HepG2 (cell line): ENCODE measurements around the gene ATP2B3. TPM values are rescaled to one million over a fixed set of nuclear protein-coding genes. Genes with fewer than 3 reads are reported as not detected.

Experiments
- AGO2 ChIP-seq: fragments of 200-400 bp; formaldehyde crosslinking; optimal IDR thresholded peaks from 2 replicates; pipeline ENCODE3; 2017; ENCODE audit warnings: mild to moderate bottlenecking, low read depth, low read length, moderate library complexity
- ARHGAP35 ChIP-seq: sonication (generic); formaldehyde crosslinking; IDR thresholded peaks from 2 replicates; pipeline ENCODE4 v1.9.0; 2022; ENCODE audit warnings: mild to moderate bottlenecking, inconsistent platforms, moderate library complexity, missing genetic modification reagents, borderline replicate concordance
- FOXC1 ChIP-seq: sonication (generic); formaldehyde crosslinking; IDR thresholded peaks from 2 replicates; pipeline ENCODE4 v1.8.0; 2022; ENCODE audit warnings: mild to moderate bottlenecking, missing genetic modification reagents, borderline replicate concordance
- FOXP1 ChIP-seq, 2 experiments: fragments of 450-650 bp in 1 of 2; IDR thresholded peaks; 2 replicates each; pipeline ENCODE4 v1.6.1; 2017 to 2018; ENCODE audit warnings: antibody characterized with exemption in 1 of 2
- GABPA ChIP-seq, 2 experiments: IDR thresholded peaks; 2 replicates each; pipeline ENCODE4 v1.6.1; 2011 to 2016; ENCODE audit warnings: low read depth in 2 of 2, low read length in 1 of 2, missing biosample characterization in 1 of 2, missing genetic modification characterization in 1 of 2
- GATAD2A ChIP-seq: IDR thresholded peaks from 2 replicates; pipeline ENCODE4 v1.6.1; 2016
- HNRNPLL ChIP-seq: fragments of 200-400 bp; formaldehyde crosslinking; IDR thresholded peaks from 2 replicates; pipeline ENCODE4 v1.6.1; 2017; ENCODE audit warnings: mild to moderate bottlenecking, low read depth, low read length; ENCODE audit not compliant: poor library complexity, severe bottlenecking
- MIER3 ChIP-seq: IDR thresholded peaks from 2 replicates; pipeline ENCODE4 v1.6.1; 2016; ENCODE audit warnings: missing compliant biosample characterization, borderline replicate concordance
- POLR2A ChIP-seq, 2 experiments: IDR thresholded peaks; 2 replicates each; pipeline ENCODE4 v1.6.1; 2011; ENCODE audit warnings: low read depth in 2 of 2, low read length in 2 of 2, mild to moderate bottlenecking in 1 of 2, moderate library complexity in 1 of 2; ENCODE audit not compliant: insufficient read depth in 1 of 2
- RFXANK ChIP-seq: IDR thresholded peaks from 2 replicates; pipeline ENCODE4 v1.6.1; 2016
- SP5 ChIP-seq: IDR thresholded peaks from 2 replicates; pipeline ENCODE4 v1.6.1; 2016; ENCODE audit warnings: low read depth, borderline replicate concordance
- TBL1XR1 ChIP-seq: fragments of 150-350 bp; IDR thresholded peaks from 2 replicates; pipeline ENCODE4 v1.6.1; 2014; ENCODE audit warnings: borderline replicate concordance, low read length; ENCODE audit not compliant: partially characterized antibody
- TBP ChIP-seq: sonication (generic); formaldehyde crosslinking; IDR thresholded peaks from 2 replicates; pipeline ENCODE4 v1.5.0; 2020; ENCODE audit warnings: missing genetic modification reagents
- ZBTB1 ChIP-seq: sonication (generic); formaldehyde crosslinking; IDR thresholded peaks from 2 replicates; pipeline ENCODE4 v1.4.0; 2020; ENCODE audit warnings: missing genetic modification reagents, borderline replicate concordance
- ZFP62 ChIP-seq: sonication (generic); formaldehyde crosslinking; IDR thresholded peaks from 2 replicates; pipeline ENCODE4 v1.4.0; 2020; ENCODE audit warnings: missing genetic modification reagents
- ZNF20 ChIP-seq: sonication (generic); formaldehyde crosslinking; IDR thresholded peaks from 2 replicates; pipeline ENCODE4 v1.4.0; 2020; ENCODE audit warnings: mild to moderate bottlenecking, moderate library complexity, missing genetic modification reagents
- ZNF282 ChIP-seq: fragments of 450-650 bp; IDR thresholded peaks from 2 replicates; pipeline ENCODE4 v1.6.1; 2018; ENCODE audit not compliant: partially characterized antibody
- ZNF317 ChIP-seq: sonication (generic); formaldehyde crosslinking; IDR thresholded peaks from 2 replicates; pipeline ENCODE4 v1.5.0; 2020; ENCODE audit warnings: mild to moderate bottlenecking, missing genetic modification reagents
- ZNF557 ChIP-seq: sonication (generic); formaldehyde crosslinking; IDR thresholded peaks from 2 replicates; pipeline ENCODE4 v1.4.0; 2020; ENCODE audit warnings: missing genetic modification reagents
- ZNF577 ChIP-seq: sonication (generic); formaldehyde crosslinking; IDR thresholded peaks from 2 replicates; pipeline ENCODE4 v1.4.0; 2020; ENCODE audit warnings: mild to moderate bottlenecking, low read depth, missing genetic modification reagents, borderline replicate concordance
- ZNF660 ChIP-seq: sonication (generic); formaldehyde crosslinking; IDR thresholded peaks from 2 replicates; pipeline ENCODE4 v1.5.1; 2020; ENCODE audit warnings: mild to moderate bottlenecking, low read depth, missing genetic modification reagents, borderline replicate concordance
- ZNF841 ChIP-seq: sonication (generic); formaldehyde crosslinking; IDR thresholded peaks from 2 replicates; pipeline ENCODE4 v1.8.1; 2023; ENCODE audit warnings: missing genetic modification reagents, borderline replicate concordance
- ZSCAN12 ChIP-seq: sonication (generic); formaldehyde crosslinking; IDR thresholded peaks from 2 replicates; pipeline ENCODE4 v1.9.0; 2021; ENCODE audit warnings: mild to moderate bottlenecking, missing genetic modification reagents
- polyA plus RNA-seq, 8 experiments: library from polyadenylated mRNA; depleted of rRNA in 3 of 8; stranded (reverse) in 7 of 8; unstranded in 1 of 8; fragments of >200 nt; fragmentation: Illumina TruSeq in 4 of 8; extraction: Trizol in 4 of 8; gene quantifications; 2 replicates each; pipeline versions ENCODE4 v1.2.1 to v1.2.3, GENCODE V29; 2011 to 2016; ENCODE audit warnings: low read depth in 4 of 8, missing spikeins in 1 of 8, mixed read lengths in 1 of 8; ENCODE audit not compliant: insufficient read depth in 1 of 8
- total RNA-seq, 5 experiments: library from RNA; depleted of rRNA; stranded (reverse); fragments of >200 nt; fragmentation: Illumina TruSeq; extraction: Trizol; gene quantifications; 2 replicates each; pipeline ENCODE4 v1.2.3, GENCODE V29; 2016; ENCODE audit warnings: low read depth in 1 of 5
- TF ChIP-seq, protein P1 (sequence below): IDR thresholded peaks from 2 replicates; pipeline ENCODE4 v1.6.1; 2012; ENCODE audit warnings: inconsistent platforms
- TF ChIP-seq, protein P2 (sequence below): sonication (generic); formaldehyde crosslinking; IDR thresholded peaks from 2 replicates; pipeline ENCODE4 v1.4.0; 2020; ENCODE audit warnings: mild to moderate bottlenecking, missing genetic modification reagents
- TF ChIP-seq, protein P3 (sequence below): sonication (generic); formaldehyde crosslinking; IDR thresholded peaks from 2 replicates; pipeline ENCODE4 v1.9.0; 2021; ENCODE audit warnings: missing genetic modification reagents, borderline replicate concordance
- TF ChIP-seq, protein P4 (sequence below): sonication (generic); formaldehyde crosslinking; IDR thresholded peaks from 2 replicates; pipeline ENCODE4 v1.5.0; 2020; ENCODE audit warnings: missing genetic modification reagents

ATP2B3 gene
- total and polyA plus RNA-seq, 2 of the 13 experiments (the other 11 are each of a cell fraction or from before 2014, with no cell fraction given), result not detected

DNA sequence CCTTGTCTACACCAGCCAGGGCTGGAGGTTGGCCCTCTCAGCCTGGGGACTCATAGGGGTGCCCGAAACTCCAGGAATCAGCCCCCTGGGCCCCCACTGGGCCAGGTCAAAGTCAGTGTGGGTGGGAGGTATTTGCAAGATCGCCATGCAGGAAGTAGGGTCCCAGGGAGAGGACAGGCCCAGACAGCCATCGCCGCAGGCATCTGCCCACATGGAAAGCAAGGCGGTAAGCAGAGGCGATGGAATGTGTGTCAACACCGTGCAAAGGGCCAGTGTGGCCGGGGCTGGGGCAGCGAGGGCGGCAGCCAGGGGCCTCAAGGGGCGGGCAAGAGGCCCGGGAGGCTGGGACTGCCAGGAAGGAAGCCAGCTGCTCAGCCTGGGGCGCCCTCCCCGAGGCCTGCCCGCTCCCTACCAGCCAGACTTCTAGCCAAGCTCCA is 110.3 kb downstream of the ATP2B3 start (continued):
- no peak for TF ChIP-seq ARHGAP35 (CRISPR knock-in tag)
- TF ChIP-seq, protein P1, sequence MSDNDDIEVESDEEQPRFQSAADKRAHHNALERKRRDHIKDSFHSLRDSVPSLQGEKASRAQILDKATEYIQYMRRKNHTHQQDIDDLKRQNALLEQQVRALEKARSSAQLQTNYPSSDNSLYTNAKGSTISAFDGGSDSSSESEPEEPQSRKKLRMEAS, result no peak
- TF ChIP-seq, protein P2, sequence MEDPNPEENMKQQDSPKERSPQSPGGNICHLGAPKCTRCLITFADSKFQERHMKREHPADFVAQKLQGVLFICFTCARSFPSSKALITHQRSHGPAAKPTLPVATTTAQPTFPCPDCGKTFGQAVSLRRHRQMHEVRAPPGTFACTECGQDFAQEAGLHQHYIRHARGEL (CRISPR knock-in tag), result no peak
- no peak for TF ChIP-seq ZBTB1 (CRISPR knock-in tag)
- peak; percentile 22 for TF ChIP-seq HNRNPLL
- no peak for TF ChIP-seq ZFP62 (CRISPR knock-in tag)
- no peak for TF ChIP-seq ZNF841 (CRISPR knock-in tag)
- peak; percentile 95 for TF ChIP-seq AGO2
- TF ChIP-seq, protein P3, sequence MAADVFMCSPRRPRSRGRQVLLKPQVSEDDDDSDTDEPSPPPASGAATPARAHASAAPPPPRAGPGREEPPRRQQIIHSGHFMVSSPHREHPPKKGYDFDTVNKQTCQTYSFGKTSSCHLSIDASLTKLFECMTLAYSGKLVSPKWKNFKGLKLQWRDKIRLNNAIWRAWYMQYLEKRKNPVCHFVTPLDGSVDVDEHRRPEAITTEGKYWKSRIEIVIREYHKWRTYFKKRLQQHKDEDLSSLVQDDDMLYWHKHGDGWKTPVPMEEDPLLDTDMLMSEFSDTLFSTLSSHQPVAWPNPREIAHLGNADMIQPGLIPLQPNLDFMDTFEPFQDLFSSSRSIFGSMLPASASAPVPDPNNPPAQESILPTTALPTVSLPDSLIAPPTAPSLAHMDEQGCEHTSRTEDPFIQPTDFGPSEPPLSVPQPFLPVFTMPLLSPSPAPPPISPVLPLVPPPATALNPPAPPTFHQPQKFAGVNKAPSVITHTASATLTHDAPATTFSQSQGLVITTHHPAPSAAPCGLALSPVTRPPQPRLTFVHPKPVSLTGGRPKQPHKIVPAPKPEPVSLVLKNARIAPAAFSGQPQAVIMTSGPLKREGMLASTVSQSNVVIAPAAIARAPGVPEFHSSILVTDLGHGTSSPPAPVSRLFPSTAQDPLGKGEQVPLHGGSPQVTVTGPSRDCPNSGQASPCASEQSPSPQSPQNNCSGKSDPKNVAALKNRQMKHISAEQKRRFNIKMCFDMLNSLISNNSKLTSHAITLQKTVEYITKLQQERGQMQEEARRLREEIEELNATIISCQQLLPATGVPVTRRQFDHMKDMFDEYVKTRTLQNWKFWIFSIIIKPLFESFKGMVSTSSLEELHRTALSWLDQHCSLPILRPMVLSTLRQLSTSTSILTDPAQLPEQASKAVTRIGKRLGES (CRISPR knock-in tag), result no peak
- peak; percentile 87; the same call in 1 of the 2 replicates for TF ChIP-seq MIER3 (CRISPR knock-in tag)
- TF ChIP-seq ZNF577, result no peak
- no peak for TF ChIP-seq TBP
- TF ChIP-seq POLR2A (IDR thresholded peaks at IDR 0.05; ENCODE audit: insufficient read depth in 1 of 2, low read depth in 2 of 2, low read length in 2 of 2), result peak in 1 of 2 experiments; percentile 66; a peak in 1 of 4 replicates
- TF ChIP-seq ZNF557 (CRISPR knock-in tag), result no peak
- peak; percentile 87 for TF ChIP-seq SP5 (CRISPR knock-in tag)
- peak; percentile 82; the same call in 1 of the 2 replicates for TF ChIP-seq FOXC1 (CRISPR knock-in tag)
- no peak for TF ChIP-seq FOXP1 (IDR thresholded peaks at IDR 0.05)
- peak; percentile 30; the same call in 1 of the 2 replicates for TF ChIP-seq FOXP1 (CRISPR knock-in tag; IDR thresholded peaks at IDR 0.05)
- TF ChIP-seq ZNF20, result no peak
- TF ChIP-seq, protein P4, sequence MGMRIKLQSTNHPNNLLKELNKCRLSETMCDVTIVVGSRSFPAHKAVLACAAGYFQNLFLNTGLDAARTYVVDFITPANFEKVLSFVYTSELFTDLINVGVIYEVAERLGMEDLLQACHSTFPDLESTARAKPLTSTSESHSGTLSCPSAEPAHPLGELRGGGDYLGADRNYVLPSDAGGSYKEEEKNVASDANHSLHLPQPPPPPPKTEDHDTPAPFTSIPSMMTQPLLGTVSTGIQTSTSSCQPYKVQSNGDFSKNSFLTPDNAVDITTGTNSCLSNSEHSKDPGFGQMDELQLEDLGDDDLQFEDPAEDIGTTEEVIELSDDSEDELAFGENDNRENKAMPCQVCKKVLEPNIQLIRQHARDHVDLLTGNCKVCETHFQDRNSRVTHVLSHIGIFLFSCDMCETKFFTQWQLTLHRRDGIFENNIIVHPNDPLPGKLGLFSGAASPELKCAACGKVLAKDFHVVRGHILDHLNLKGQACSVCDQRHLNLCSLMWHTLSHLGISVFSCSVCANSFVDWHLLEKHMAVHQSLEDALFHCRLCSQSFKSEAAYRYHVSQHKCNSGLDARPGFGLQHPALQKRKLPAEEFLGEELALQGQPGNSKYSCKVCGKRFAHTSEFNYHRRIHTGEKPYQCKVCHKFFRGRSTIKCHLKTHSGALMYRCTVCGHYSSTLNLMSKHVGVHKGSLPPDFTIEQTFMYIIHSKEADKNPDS (CRISPR knock-in tag), result 0 out of 2 replicates have a peak, but pooled peaks have one; percentile 40
- TF ChIP-seq ZNF317 (CRISPR knock-in tag), result peak; percentile 41; the same call in 1 of the 2 replicates
- TF ChIP-seq ZNF660 (CRISPR knock-in tag), result no peak
- no peak; the same call in 1 of the 2 replicates for TF ChIP-seq RFXANK (CRISPR knock-in tag)
- TF ChIP-seq GABPA (IDR thresholded peaks at IDR 0.05; ENCODE audit: low read depth, low read length), result no peak
- no peak for TF ChIP-seq GABPA (CRISPR knock-in tag; IDR thresholded peaks at IDR 0.05; ENCODE audit: low read depth)
- TF ChIP-seq GATAD2A (CRISPR knock-in tag), result peak; percentile 65
- no peak for TF ChIP-seq TBL1XR1
- TF ChIP-seq ZSCAN12 (CRISPR knock-in tag), result no peak; the same call in 1 of the 2 replicates
- no peak for TF ChIP-seq ZNF282
